Daoy (cell line): ENCODE measurements around the gene NDUFS6. TPM values are rescaled to one million over a fixed set of nuclear protein-coding genes. Genes with fewer than 3 reads are reported as not detected.
A peak's percentile ranks its signal among the peaks of the same experiment; 100 is the strongest.
"Not testable (repeated sequence)": the region's sequence is repeated elsewhere in the genome, so short reads cannot be mapped to it uniquely, and the experiment has no call there.

Experiments used
- DNase-seq: peaks from one replicate; pipeline ENCODE4 v3.0.0-alpha.2; 2015; ENCODE audit warnings: low read depth
- total RNA-seq: library from RNA; depleted of rRNA; stranded (reverse); fragments of >200 nt; shearing (Covaris generic); gene quantifications from 2 replicates; pipeline ENCODE4 v1.2.3, GENCODE V29; 2014

The NDUFS6 gene
- total RNA-seq, 1 experiment from 2014 or later, result 74.7 TPM

GRCh38 chr5:1797103-1797800, 4.0 kb upstream of the NDUFS6 start:
- DNase-seq, result no peak

DNA sequence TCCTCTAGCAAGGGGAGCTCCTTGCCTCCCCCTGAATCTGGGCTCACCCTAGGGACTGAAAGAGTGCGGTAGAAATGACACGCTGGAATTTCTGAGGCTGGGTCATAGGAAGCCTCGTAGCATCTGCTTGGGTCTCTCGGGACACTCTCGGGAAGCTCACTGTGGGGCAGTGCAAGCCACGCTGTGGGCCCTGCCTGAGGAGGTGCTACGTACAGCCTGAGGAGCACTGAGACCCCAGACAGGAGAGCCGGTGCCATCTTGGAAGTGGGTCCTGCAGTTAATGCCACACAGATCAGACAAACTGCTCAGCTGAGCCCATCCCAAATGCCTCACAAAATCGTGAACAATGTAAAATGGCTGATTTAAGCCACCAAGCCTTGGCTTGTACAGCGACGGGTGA, 3.4 kb upstream of the NDUFS6 start:
- DNase-seq, result no peak

DNA sequence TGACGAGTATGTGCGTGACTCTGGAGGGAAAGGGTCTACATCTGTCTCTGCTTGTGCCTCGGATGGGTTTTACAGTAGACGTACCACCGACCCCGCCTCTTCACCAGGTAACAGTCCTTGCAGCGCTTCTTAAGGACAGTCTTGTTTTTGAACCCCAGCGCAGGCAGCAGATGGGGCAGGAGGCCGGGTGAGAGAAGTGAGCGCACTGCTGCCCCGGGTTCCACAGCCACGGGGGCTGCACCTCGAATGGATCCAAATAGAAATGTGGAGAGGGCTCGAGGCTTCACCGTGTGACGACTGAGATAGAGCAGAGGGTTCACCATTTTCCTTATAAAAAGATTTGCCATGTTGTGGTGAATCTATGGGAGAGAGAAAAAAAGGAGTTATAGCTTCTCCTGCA, 2.6 kb upstream of the NDUFS6 start:
- DNase-seq, result not testable (repeated sequence)

- DNase-seq, result no peak
Observed at GRCh38 chr5:1799110-1799601, 2.1 kb upstream of the NDUFS6 start.

DNA sequence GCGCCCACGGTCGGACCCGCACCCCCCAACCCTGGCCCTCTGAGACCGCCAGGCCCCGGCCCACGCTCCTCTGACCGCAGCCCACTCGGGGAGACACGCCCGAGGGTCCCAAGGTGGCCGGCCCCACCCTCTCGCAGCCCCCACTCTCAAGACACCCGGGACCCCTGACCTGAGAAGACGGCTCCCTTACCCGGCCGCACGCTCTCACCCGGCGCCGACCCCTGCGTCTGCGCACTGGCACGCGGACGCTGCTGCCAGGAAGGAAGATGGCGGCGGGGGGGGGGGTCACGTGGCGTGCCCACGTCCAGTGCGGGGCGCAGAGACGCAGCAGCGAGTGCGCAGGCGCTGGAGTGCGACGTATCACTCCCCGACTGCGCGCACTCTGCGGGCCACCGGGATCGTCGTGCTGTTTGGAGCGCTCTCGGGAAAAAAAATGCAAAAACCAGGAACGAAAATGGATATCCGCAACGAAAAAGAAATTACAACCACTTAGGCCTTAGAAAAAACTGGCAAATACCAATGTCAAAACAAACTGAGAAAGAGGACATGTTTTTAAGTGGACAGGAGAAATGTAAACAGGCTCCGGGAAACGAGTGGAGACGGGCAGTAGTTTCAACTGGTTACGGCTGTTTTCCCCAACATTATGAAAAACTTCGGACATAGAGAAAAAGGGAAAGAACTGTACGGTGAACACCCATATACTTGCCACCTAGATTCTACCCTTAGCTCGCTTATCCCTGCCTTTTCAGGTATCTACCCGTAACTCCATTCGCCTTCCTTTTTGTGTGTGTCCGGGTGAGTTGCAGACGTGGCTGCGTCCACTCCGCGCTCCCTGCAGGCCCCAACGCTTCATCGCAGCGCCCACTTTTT, 1.4 kb upstream of the NDUFS6 start, which contains the start of gene MRPL36:
MRPL36 (minus strand) TSS at position 236 of the 870 bp plus-strand sequence. CDS start 902 bp downstream, outside the sequence.
- DNase-seq, result peak; percentile 95

DNA sequence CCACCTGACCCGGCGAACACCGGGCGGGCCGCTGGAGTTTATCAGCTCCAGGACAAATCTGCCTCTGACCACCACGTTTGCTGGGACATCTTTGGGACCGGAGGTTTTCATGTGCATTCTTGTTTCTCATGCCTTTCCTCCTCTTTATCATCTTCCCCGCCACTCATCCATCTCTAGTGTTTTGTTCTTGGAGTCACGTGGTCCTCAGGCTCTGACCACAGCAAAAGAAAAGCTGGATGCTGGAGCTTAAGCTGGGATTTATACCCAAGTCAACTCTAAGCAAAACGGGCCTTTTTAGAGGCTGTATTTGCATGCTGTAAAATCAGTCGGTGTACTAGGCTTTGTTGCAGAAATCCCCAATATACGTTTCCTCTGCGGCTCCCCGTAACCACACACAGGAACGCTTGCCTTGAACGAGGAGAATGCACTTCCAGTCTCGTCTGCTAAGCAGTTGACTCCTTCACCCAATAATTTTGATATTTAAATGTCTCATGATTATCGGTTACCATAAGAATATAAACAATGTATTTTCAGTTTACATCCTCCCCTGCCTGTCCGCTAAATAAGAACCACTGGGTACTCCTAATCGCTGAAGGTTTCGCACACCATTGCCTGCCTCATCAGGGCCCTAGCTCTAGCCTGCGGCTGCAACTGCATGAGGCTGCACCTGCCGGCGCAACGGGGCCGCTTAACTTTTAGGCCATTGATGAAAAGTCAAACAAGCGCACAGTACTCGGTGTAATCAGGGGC, 560 bp upstream of the NDUFS6 start:
- no peak for DNase-seq

GRCh38 chr5:1801967-1802295, 724 bp downstream of the NDUFS6 start:
- no peak for DNase-seq

GRCh38 chr5:1803192-1803591, 2.0 kb downstream of the NDUFS6 start:
- DNase-seq, result no peak

GRCh38 chr5:1804001-1804690, 2.9 kb downstream of the NDUFS6 start:
- DNase-seq, result no peak

DNA sequence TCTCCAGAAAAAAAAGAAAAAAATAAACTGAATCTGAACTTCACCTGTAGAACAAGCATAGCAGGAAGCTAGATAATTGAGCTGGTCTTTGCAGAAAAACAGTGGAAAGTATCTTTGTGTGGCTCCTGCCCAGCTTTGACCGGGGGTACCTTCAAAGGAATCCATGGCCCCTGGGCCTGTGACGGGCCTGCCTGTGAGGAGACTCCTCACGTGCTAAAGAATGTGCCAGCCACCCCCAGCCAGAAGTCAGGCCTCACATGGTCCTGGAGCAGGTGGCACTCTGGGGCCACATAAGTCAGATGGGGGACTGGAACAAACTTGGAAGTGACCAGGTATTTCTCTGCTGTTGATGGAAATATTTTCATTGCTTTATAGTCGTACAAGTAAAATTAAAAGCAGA, 4.1 kb downstream of the NDUFS6 start:
- DNase-seq, result no peak

DNA sequence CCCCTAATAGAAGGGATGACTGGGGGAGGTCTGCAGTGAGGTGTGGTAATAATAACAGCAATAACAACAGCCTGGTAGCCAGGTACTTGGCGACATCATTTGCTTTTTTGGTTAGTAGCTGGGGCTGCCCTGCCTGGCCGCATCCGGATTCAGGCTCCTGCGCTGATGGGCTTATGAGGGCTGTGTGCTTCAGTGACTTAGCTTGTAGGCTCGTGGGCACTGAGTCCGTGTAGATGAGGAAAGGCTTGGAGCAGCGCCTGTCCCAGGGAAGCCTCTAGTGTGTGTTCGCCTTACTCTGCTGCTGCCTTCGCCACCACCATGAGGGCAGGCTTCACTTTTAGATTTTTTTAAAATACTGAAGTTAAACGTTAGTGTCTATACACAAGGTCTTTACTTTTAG, 4.5 kb downstream of the NDUFS6 start:
- DNase-seq, result no peak

DNA sequence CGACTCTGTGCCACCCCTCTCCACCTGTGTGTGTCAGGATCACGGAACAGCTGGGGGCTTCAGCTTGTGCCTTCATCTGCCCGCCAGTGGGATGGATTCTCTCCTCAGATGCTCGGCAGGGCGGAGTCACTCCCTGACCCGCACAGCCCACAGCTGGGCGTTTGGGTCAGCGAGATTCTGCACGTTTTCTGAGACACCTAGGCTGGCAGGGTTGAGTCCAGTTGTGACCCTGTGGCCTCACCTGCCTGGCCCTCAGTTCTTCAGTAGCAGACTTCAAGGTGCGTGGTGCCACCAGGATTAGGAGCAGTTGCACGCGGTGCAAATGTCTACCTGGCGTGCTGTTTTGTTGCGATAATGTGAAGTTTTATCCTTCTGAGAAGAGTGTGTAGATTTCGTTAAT, 5.0 kb downstream of the NDUFS6 start:
- no peak for DNase-seq

DNA sequence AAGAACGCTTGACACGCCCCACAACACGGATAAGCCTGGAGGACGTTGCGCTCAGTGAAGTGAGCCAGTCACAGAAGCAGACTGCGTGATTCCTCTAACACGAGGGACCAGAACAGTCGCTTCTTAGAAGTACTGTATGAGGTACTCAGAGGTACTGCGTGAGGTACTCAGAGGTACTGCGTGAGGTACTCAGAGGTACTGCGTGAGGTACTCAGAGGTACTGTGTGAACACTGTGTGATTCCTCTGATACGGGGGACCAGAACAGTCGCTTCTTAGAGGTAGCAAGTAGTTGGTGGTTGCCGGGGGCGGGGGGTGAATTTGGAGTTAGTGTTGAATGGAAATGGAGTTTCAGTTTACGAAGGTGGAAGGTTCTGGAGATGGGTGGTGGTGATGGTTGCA, 5.8 kb downstream of the NDUFS6 start:
- DNase-seq, result no peak

DNA sequence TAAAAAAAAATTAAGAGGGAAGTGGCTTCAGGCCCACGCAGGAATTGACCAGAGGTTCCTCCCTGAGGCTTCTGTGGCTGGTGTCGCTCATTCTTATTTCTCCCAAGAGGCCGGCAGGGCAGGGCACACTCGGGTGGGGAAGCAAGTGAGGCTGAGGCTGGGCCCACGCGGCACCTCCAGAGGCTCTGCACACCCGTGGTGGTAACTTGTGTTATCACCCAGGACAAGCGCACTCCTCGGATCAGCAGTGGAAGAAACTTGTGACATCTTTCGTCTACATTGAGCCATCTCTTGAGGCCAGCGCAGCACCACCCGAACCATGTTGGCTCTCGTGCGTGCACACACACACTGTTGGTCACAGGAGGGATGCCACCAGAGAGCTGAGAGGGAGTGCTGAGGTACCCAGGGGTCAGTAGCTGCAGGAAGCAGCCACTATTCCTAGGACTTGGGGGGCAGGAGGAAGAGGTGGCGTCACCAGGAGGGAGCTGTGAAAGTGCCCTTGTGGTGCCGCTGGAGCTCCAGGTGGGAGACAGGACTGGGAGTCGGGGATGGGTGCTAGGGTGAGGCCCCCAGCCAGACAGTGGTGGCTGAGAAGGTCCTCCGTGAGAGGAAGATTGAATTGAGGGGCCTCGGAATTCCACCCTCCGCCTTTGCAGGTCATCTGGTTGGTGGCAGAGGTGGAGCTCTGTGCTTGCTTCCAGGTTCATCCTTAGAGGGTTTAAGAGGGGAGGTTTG, 6.4 kb downstream of the NDUFS6 start:
- no peak for DNase-seq

DNA sequence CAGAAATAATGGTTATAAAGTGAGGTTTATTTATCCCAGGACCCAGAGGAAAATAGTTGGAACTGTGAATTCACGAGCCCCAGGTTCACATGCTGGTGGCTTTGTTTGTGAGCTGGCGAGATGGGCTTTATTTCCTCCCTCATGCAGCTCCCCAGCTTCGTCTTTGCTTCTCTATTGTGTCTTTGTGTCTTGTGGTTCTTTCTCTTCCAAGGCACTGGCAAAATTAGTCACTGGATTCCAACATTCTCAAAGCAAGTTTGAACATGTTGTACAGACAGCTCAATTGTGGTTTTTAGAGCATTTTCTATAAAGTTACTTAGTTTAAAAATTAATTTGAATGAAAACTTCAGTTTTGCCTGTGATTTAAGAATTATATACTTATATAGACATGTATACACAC, 7.2 kb downstream of the NDUFS6 start:
- no peak for DNase-seq

- DNase-seq, result no peak
Observed at GRCh38 chr5:1809416-1810035, 8.3 kb downstream of the NDUFS6 start.

DNA sequence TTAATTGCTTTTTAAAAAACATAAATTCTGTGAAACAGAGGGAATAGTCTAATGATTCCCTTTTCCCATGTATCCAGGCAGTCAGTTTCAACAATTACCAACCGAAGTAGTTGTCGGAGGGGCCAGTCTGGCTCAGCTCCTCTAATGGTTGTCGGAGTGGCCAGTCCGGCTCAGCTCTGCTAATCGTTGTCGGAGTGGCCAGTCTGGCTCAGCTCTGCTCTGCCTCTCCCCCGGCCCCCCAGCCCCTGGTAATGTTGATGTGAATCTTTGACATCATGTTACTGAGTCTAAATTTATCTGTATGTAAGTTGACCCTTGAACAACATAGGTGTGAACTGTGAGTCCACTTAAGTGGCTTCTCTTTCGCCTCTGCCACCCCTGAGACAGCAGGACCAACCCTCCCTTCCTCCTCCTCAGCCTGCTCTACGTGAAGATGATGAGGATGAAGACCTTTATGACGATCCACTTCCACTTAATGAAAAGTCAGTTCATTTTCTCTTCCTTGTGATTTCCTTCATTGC, 9.4 kb downstream of the NDUFS6 start:
- no peak for DNase-seq

DNA sequence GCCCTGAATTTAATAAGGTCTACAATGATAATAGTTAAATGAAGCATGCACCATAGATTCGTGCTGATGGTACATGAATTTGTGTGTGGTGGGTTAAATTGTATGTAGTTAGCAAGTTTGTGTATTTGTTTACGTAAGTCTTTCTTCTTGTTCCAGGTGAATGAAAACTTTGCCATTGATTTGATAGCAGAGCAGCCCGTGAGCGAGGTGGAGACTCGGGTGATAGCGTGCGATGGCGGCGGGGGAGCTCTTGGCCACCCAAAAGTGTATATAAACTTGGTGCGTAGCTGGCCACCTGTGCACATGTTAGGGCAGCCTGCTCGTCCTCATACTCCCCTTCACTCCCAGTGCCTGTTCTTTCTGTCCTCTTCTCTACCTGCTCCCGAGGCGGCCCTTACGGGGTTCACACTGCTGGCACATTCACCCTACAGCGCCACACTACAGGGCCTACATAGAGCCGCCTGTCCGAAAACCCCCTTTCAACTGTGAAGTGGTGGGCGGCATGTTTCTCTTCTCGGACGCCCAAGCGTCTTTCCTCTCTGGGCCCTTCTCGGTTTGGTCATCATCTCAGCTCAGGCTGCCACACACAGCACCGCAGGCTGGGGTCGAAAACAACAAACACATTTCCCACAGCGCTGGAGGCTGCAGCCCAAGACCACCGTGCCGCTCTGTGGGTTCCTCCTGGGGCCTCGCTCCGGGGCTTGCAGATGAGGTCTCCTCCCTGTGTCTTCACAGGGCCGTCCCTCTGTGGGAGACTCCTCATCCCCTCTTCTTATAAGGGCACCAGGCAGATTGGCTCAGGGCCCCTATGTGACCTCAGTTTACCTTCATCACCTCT, 13.2 kb downstream of the NDUFS6 start:
- no peak for DNase-seq

DNA sequence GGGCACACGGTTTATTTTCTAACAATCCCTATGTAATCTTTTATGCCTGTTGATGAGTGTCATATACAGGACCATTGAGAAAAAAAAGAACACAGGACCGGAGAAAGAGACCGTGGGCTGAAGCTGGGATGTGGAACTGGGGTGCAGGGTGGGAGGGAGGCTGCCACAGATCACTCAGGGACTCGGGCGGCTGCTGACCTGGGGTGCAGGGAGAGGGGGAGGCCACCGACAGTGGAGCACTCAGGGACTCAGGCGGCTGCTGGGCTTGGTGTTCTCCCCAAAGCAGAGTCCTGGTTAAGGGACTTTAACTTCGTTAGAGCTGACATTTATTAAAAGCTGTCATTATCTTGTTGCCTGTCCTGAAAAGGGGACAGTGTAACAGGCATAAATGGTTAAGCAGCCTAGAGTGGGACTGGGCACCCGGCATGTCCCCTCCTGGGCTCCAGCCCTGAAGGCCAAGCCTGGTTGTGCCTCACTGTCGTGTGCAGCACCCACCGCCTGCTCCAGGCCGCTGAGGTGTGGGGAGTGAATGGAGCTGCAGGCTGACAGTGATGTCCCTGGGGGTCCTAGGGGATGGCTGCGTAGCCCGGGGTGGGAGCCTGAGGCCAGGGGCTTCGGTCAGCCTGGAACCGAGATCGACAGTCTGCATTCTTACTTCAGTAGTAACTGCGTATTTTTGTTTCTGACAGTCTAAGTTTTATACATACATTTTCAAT, 14.0 kb downstream of the NDUFS6 start:
- no peak for DNase-seq
